Smooth muscle cell of the brain vasculature (primary cell): ENCODE results near the gene TRIP12.
"Not testable (repeated sequence)": the region's sequence is repeated elsewhere in the genome, so short reads cannot be mapped to it uniquely, and the experiment has no call there.

Experiments
- DNase-seq: peaks from one replicate; pipeline ENCODE4 v3.0.0-alpha.2; 2012; ENCODE audit warnings: low read depth, low spot score

The TRIP12 gene

DNA sequence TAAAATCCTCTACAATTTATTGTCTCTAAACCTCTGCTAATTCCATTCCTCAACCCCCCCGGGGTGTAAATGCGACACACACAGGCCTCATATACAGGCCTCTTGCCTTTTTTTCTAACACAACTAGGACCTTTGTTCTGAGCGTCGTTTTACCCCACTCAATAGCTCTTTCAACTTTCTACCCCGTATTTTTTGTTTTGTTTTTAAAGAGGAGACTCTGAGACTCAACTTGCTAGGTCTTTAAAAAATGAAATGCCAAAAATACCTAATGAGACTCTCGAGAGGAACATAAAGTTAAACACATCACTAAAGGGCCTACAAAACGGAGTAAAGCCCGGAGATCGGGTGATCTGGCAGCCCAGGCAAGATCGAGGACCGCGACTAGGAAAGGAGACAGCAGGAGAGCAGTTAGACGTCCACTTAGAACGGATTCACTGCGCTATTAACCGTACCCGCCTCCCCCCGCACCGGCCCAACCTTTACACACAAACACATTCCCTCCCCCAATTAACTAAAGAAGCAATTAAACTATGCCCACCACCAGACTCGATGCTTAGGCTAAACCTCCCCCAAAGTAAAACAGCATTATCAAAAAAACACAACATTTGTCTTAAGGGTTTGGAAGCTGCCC lies 1.7 kb downstream of the TRIP12 start:
- DNase-seq, result no peak

GRCh38 chr2:229917793-229918192 lies 4.0 kb downstream of the TRIP12 start:
- DNase-seq, result no peak

- DNase-seq, result no peak
Observed at GRCh38 chr2:229914171-229914570, 7.6 kb downstream of the TRIP12 start.

DNA sequence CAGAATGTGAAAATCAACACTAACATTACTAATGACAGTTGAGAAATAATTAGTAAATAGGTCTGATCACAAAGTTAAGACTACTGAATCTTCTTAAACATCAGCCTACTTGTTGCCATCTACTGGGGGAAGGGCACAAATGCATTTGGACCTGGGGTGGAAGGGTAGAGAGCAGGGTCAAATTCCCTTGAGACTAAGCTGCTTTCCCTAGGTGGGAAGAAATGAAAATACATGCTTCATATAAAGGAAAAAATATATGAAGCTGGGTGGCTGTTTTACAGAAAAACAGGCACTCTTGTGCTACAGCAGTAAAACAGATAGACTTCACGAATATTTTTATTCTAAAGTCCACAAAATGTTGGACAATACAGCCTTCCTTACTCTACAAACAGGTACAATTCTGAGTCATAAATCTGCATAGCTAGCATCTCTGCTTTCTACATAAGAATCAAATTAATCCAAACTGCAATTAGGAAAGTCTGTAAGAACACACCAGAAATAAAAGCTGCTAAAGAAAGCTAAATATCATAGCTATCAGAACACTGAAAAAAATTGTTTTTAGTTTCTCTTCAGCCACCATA lies 10.9 kb downstream of the TRIP12 start:
- DNase-seq, result no peak

- DNase-seq, result no peak
Observed at GRCh38 chr2:229910147-229910831, 11.5 kb downstream of the TRIP12 start.

GRCh38 chr2:229909090-229909489 lies 12.7 kb downstream of the TRIP12 start:
- no peak for DNase-seq

DNA sequence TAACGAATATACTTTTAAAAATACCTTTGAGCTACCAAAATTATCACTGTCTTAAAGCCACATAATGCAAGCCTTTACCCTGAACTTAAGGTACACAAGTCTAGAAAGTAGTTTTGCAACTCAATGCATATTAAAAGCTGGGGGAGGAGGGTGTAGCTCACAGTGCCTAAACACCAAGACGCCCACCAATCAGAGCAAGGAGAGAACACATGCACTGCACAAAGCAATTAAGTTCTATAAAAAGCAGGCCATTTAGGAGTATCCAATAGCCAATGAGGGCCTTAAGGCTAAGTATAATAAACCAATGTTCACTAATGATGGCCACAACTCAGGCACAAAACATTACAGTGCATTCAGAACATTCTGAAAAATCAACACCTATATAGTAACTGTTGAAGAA lies 16.2 kb downstream of the TRIP12 start:
- no peak for DNase-seq

DNA sequence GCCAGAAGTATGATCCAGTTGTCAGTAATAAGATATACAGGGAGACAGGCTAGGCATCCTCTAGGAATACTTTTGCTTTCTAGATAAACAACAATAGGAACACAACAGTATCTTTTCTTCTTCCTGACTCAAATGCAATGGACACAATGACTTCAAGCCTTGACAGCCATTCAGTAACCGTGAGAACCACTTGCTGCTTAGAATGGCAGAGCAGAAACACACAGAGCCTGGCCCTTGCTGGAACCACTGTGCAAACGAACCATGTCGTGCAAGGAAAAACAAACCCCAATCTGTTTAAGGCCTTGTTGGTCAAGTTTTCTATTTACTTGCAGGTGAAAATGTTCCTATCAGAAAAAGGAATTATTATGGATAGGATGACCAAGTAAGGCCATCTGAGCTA lies 18.8 kb downstream of the TRIP12 start:
- no peak for DNase-seq

DNA sequence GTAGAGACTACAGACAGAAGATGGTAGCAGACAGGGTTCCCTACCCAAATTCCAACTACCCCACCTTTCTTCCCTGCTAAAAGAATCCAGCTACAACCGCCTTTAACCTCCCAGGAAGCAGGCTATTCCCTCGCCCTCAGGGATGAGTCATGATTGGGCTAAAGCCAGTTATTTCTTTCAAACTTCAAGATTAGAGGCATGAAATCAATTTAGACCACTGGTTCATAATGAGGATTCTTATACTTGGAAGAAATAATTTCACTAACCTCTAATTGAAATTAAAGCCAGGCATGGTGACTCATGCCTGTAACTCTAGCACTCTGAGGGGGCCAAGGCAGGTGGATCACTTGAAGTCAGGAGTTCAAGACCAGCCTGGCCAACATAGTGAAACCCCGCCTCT lies 20.0 kb downstream of the TRIP12 start:
- no peak for DNase-seq

DNA sequence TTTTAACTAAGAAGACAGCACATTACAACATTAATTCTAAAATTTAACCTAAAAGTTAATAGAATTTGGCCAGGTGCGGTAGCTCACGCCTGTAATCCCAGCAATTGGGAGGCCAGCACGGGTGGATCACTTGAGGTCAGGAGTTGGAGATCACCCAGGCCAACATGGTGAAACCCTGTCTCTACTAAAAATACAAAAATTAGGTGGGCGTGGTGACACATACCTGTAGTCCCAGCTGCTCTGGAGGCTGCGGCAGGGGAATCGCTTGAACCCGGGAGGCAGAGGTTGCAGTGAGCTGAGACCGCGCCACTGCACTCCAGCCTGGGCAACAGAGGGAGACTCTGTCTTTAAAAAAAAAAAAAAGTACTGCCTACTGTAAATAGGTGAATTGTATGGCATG lies 21.3 kb downstream of the TRIP12 start:
- DNase-seq, result not testable (repeated sequence)

DNA sequence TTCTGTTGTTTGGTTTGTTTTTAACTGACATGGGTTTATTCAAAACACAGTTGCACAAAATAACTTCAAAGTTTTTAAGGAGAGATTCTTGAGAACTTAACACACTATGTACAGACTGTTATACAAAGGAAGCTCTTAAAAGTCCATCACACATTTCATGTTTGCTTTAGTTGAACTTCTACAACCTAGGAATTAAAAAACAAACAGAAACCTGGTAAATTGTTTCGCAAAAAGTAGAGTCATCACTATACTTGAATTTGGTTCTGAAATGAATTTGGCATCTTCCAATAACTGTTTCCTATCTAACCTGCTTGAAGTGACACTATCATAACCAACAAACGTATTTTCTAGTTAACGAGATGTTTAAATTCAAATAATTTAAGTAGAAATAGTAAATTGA lies 21.8 kb downstream of the TRIP12 start:
- no peak for DNase-seq

GRCh38 chr2:229899604-229900003 lies 22.2 kb downstream of the TRIP12 start:
- DNase-seq, result no peak

- no peak for DNase-seq
Observed at GRCh38 chr2:229896857-229897256, 25.0 kb downstream of the TRIP12 start.

DNA sequence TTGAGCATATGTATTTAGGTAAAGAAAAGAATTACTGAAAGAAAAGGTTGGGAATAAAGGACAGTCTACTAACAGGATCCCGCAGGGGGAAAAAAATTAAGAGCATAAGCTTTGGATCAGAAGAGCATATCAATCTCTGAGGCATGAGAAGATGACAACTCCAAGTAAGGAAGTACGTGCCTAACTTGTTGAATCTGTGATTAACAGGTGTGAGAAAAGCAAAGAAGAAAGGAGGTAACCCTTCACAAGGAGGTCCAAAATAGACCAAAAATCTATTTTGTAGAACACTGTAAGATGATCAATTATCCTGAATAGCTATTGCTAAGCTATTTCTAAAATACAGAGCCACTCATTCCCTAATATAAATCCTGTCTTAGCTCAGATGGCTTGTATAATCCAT lies 32.8 kb downstream of the TRIP12 start:
- DNase-seq, result no peak

- no peak for DNase-seq
Observed at GRCh38 chr2:229888031-229888430, 33.8 kb downstream of the TRIP12 start.

- no peak for DNase-seq
Observed at GRCh38 chr2:229887441-229887840, 34.4 kb downstream of the TRIP12 start.

DNA sequence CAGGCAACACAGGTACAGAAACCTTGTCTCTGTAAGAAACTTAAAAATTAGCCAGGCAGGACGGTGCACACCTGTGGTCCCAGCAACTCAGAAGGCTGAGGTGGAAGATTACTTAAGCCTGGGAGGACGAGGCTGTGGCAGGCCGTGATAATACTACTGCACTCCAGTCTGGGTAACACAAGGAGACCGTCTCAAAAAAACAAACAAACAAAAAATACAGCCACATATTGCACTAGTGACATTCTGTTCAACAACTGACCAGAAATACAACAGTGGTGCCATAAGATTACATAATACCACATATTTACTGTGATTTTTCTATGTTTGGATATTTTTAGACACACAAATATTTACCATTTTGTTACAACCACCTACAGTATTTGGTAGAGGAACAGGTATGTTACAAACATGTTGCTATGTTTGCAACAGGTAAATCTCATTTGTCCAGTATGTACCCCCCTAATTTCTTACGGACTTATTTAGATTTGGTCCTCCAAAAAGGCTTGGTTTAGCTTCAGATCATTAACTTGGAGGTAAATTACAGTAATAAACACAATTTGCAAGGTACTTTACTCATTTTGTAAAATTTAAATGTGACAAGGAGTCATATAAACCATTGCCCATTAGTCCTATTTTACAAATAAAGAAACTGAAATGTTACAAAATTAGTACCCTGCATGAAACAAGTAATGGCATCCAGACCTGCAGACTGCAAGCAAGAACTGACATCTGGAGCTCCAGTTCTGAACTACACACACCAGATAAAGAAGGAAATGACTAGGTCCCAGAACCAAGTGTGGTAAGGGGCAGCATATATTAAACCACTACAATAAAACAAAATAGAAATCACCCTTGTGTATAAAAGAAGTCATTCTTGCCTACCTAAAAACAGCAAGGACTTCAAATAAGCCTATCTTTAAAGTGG lies 36.8 kb downstream of the TRIP12 start:
- DNase-seq, result no peak

DNA sequence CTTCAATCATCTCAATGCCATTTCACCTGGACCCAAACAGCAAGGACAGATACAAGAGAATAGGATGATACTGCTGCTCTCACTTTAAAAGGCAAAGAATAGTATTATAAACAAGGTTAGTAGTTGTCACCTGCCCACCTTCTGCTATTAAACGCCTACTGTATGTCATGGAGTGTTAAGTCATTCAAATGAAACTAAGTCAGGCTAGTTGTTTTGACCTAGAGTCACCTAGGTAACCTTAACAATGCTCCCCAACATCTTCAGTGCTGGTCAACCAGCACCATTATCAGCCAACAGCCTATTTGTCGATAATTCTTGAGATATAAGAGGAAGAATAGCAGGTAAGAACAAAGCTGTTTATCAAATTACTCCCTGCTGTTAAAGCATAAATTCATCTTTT lies 39.2 kb downstream of the TRIP12 start:
- no peak for DNase-seq

DNA sequence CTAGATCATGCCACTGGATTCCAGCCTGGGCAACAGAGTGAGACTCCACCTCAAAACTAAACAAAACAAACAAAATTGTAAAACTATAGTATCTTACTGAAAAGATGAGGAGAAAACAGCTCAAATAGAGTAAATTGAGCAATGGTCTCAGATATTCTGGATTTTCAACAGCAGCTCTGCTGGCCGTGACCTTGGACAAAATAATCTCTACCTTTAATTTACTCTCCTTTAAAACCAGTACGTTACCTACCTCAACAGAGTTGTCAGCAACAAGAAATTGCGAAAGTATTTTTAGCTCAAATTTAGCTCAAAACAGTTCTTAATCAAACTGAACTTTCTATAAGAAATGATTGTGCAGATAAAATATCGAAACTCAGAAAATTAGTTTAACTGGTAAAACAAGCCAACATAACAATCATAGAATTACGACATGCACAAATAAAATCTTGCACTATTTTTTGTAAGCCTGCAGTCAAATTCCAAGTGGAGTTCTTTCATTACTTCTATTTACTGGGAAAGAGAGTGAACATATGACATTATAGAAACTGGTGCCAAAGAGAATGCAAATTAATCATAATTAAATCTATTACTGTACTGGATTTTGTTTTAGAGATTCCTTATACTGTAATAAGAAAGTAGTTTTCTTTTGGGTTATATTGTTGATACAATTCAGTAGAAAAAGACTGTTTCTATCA lies 40.8 kb downstream of the TRIP12 start:
- no peak for DNase-seq

- DNase-seq, result no peak
Observed at GRCh38 chr2:229879191-229879950, 42.4 kb downstream of the TRIP12 start.

DNA sequence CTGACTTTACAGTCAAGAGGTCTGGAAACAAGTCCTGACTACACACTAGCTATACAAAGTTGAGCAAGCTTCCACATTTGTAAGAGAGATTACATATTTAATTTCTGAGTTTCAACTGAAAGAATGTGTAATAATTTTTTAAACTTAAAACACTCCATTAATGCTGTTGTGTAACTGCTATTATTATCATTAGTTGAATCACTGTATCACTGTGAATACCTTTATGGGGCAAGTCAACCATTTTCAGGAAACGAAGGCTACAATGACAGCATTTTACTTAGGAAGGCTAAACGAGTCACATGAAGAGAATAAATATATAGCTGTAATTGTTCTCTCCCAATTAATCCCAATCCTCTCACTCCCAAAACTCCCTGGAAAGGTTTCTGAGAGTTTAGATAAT lies 46.3 kb downstream of the TRIP12 start:
- no peak for DNase-seq
